Fibroblast of peridontal ligament (primary cell): ENCODE data around the gene DCD.

Source experiments
- DNase-seq: peaks from one replicate; pipeline ENCODE4 v3.0.0-alpha.2; 2010; ENCODE audit errors: extremely low read depth

The DCD gene

GRCh38 chr12:54606556-54606955, 41.6 kb downstream of the DCD start:
- DNase-seq, result no peak

GRCh38 chr12:54605138-54605970, 42.8 kb downstream of the DCD start:
- no peak for DNase-seq

GRCh38 chr12:54604436-54604835, 43.7 kb downstream of the DCD start:
- no peak for DNase-seq

- DNase-seq, result no peak
Observed at GRCh38 chr12:54603872-54604271, 44.3 kb downstream of the DCD start.

- peak; percentile 60 for DNase-seq
Observed at GRCh38 chr12:54603173-54603814, 44.9 kb downstream of the DCD start.

DNA sequence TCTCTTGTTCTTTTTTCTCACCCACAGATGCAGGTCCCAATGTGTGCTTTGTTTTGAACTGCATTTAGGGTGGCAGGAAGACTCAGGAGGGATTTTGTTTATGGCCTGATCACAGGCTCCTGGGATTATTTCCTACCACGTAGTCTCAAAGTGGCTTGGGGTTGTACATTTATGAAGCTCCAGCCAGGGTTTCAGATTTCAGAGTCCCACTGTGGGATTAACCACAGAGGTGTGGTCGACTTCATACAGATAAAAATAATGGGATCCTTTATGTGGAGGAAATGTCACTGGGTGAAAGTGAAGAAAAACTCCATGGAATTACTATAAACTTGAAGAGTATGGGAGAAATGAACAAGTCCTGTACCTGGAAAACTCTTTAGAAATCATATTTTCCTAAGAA, 45.5 kb downstream of the DCD start:
- no peak for DNase-seq

DNA sequence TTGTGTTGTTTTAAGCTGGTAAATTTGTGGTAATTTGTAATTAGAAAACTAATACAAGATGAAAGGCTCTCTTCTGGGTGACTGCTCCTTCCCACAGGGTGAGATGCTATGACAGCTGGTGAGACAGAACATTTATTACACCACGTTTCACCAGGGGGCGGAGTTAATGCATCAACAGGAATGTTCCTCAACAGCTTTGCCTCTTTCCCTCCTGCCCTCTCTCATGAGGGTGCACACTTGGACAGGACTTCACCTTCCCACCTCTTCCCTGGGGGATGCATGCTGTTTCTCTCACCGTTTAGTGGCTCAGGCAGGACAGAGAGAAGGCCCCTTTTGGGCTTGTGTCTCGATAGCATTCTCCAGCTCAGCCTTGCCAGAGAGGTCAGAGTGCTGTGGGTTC, 46.3 kb downstream of the DCD start:
- DNase-seq, result no peak

GRCh38 chr12:54598970-54599369, 49.2 kb downstream of the DCD start:
- no peak for DNase-seq

GRCh38 chr12:54596526-54596946, 51.6 kb downstream of the DCD start:
- DNase-seq, result peak; percentile 61

DNA sequence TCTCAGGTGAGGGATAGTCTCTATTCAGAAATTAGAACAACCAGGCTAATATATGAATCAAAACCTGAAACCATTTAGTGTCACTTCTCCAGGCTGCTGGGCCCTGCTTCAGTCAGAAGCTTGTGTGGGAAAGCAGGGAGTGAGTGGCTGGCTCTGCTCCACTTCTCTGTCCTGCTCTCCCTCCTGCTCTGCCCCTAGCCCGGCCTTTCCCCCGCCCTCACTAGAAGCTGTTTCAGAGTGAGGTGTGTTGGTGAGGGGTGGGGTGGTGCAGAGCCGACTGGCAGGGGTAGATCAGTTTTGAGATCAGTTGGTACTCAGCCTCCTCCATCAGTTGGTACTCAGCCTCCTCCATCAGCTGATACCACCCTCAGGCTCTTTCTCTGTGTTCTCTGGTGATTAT, 52.7 kb downstream of the DCD start:
- no peak for DNase-seq
